ENCODE measurements around the gene GTF3C1.

DNA sequence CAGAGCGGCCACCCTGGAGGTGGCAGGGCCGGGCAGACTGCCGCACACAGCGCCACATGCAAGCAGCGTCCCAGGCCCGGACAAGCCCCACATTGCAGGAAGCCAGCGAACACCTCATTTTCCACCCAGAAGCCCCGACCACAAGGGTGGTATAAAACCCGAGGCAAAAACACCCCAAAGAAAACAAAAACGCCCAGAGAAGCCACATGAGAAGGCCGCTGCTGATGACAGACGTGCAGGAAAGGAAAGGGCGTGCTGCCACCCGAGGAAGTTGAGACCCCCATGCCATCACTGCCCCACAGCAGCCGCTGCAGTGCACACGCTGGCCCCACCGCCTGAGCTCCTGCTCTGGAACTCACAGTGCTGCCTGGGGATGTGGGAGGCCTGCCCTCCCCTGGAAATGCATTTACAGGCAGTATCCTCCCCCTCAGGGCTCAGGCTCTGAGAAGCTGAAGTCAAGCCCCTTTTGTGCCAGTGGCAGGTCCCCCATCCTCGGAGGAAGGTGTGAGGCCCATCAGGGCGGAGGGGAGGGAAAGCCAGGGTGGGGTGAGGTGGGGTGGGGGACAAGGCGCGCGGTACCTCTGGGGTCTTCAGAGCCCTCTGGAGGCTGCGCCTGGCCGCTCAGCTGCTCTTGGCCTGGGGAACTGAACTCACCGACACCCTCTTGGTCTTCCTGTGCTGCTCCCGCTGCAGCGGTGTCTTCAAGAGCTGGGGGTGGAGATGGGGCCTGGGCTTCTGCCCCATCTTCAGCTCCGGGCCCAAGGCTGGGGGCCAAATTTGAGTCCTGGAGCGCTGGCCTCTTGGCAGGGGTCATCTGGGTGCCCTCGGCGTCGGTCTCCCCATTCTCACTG is 85.7 kb downstream of the GTF3C1 start:
- TF ChIP-seq POLR2A (IDR thresholded peaks at IDR 0.05) (no peak), POLR2AphosphoS5 (IDR thresholded peaks at IDR 0.05) (no peak)
- TF ChIP-seq, protein P1, sequence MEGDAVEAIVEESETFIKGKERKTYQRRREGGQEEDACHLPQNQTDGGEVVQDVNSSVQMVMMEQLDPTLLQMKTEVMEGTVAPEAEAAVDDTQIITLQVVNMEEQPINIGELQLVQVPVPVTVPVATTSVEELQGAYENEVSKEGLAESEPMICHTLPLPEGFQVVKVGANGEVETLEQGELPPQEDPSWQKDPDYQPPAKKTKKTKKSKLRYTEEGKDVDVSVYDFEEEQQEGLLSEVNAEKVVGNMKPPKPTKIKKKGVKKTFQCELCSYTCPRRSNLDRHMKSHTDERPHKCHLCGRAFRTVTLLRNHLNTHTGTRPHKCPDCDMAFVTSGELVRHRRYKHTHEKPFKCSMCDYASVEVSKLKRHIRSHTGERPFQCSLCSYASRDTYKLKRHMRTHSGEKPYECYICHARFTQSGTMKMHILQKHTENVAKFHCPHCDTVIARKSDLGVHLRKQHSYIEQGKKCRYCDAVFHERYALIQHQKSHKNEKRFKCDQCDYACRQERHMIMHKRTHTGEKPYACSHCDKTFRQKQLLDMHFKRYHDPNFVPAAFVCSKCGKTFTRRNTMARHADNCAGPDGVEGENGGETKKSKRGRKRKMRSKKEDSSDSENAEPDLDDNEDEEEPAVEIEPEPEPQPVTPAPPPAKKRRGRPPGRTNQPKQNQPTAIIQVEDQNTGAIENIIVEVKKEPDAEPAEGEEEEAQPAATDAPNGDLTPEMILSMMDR (IDR thresholded peaks at IDR 0.05) = no peak

Measured in breast epithelium (tissue), 3 donors.